ENCODE data around the gene NDUFAF2. TPM values are rescaled to one million over a fixed set of nuclear protein-coding genes. Genes with fewer than 3 reads are reported as not detected.
"Not testable (repeated sequence)": the region's sequence is repeated elsewhere in the genome, so short reads cannot be mapped to it uniquely, and the experiment has no call there.

The NDUFAF2 gene
- total RNA-seq, 2 donors from 2014 or later = 26.0 to 32.9 TPM

DNA sequence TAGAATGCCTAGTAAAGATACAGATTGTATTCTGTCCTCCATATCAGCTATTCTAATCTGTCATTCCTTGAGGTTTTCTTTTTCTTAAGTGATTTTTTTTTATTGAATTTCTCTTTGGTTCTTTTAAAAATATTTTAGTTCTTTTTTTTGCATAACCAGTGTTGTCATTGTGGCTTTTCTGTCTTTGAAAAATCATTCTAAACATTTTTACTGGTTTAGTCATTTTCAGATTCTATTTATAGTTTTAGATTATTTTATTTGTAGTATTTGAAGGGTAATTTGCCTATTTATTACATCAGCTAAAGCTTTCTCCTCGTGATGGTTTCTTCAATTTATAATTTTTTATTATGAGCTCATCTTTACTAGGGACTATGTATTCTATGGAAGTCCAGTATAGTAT is 78.1 kb downstream of the NDUFAF2 start:
- H3K27ac ChIP-seq = peak overlapping the region in 1 of 2 donors; percentile 85
- no peaks in the 10 kb centered on the region for H3K36me3 ChIP-seq
- H3K4me1 ChIP-seq (ENCODE audit: control insufficient read depth in 1 of 2, low read depth in 2 of 2) = peaks cover 31 to 32% of the 10 kb centered on the region in 2 donors
- TF ChIP-seq, protein P1, sequence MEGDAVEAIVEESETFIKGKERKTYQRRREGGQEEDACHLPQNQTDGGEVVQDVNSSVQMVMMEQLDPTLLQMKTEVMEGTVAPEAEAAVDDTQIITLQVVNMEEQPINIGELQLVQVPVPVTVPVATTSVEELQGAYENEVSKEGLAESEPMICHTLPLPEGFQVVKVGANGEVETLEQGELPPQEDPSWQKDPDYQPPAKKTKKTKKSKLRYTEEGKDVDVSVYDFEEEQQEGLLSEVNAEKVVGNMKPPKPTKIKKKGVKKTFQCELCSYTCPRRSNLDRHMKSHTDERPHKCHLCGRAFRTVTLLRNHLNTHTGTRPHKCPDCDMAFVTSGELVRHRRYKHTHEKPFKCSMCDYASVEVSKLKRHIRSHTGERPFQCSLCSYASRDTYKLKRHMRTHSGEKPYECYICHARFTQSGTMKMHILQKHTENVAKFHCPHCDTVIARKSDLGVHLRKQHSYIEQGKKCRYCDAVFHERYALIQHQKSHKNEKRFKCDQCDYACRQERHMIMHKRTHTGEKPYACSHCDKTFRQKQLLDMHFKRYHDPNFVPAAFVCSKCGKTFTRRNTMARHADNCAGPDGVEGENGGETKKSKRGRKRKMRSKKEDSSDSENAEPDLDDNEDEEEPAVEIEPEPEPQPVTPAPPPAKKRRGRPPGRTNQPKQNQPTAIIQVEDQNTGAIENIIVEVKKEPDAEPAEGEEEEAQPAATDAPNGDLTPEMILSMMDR (IDR thresholded peaks at IDR 0.05) = no peak
- H3K4me3 ChIP-seq = no peak overlapping the region
- ATAC-seq (ENCODE audit: insufficient number of reproducible peaks, low FRiP score, low read depth) = no peak
- H3K27me3 ChIP-seq (replicated peaks; ENCODE audit: insufficient read depth) = no peaks in the 10 kb centered on the region
- no peaks in the 10 kb centered on the region for H3K9me3 ChIP-seq
- DNase-seq (ENCODE audit: low spot score) = no peak

DNA sequence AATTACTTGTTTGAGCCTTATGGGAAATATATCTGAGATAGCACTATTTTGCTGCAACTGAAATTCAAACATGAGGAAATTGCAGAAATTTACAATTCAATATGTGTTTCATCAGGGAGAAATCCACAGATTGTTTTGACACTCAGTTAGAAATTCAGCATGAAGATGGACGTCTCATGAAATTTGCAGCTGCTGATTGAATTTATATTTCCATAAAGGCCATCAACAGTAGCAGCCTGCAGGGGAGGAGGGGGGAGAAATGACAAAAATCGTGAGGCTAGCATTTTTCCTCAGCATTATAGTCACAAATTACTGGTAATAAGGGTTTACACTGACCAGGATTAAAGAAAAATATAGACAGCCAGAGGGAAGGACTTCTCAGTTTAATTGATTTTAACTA is 81.0 kb downstream of the NDUFAF2 start:
- H3K27ac ChIP-seq = no peak overlapping the region
- TF ChIP-seq, protein P1 (IDR thresholded peaks at IDR 0.05) = no peak
- no peaks in the 10 kb centered on the region for H3K9me3 ChIP-seq
- H3K36me3 ChIP-seq = no peaks in the 10 kb centered on the region
- ATAC-seq (ENCODE audit: insufficient number of reproducible peaks, low FRiP score, low read depth) (no peak), DNase-seq (ENCODE audit: low spot score) (no peak)
- no peaks in the 10 kb centered on the region for H3K27me3 ChIP-seq (replicated peaks; ENCODE audit: insufficient read depth)
- H3K4me3 ChIP-seq = no peak overlapping the region
- H3K4me1 ChIP-seq (ENCODE audit: control insufficient read depth in 1 of 2, low read depth in 2 of 2) = peaks cover 40 to 55% of the 10 kb centered on the region in 2 donors

DNA sequence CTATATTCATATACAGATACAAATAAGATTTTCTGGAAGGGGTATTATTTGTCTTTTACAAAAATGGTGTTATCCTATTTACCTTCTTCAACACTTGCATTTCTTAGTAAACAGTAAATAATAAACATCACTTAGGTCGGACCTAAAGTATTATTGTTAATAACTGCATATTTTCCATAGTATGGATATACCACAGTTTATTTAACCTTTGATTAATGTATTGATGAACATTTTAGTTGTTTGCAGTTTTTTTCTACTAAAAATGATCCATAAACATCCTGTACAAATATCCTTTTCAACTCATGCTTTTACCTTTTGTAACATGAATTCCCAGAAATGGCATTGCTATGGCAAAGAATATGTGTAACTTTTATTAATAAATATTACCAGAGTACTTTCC is 83.4 kb downstream of the NDUFAF2 start:
- Histone ChIP-seq H3K4me1 (ENCODE audit: control insufficient read depth in 1 of 2, low read depth in 2 of 2) (peaks cover 27 to 43% of the 10 kb centered on the region in 2 donors), H3K27ac (no peak overlapping the region), H3K36me3 (no peaks in the 10 kb centered on the region), H3K9me3 (no peaks in the 10 kb centered on the region), H3K4me3 (no peak overlapping the region), H3K27me3 (replicated peaks; ENCODE audit: insufficient read depth) (no peaks in the 10 kb centered on the region)
- no peak for DNase-seq (ENCODE audit: low spot score)
- ATAC-seq (ENCODE audit: insufficient number of reproducible peaks, low FRiP score, low read depth) = no peak
- TF ChIP-seq, protein P1 (IDR thresholded peaks at IDR 0.05) = no peak

DNA sequence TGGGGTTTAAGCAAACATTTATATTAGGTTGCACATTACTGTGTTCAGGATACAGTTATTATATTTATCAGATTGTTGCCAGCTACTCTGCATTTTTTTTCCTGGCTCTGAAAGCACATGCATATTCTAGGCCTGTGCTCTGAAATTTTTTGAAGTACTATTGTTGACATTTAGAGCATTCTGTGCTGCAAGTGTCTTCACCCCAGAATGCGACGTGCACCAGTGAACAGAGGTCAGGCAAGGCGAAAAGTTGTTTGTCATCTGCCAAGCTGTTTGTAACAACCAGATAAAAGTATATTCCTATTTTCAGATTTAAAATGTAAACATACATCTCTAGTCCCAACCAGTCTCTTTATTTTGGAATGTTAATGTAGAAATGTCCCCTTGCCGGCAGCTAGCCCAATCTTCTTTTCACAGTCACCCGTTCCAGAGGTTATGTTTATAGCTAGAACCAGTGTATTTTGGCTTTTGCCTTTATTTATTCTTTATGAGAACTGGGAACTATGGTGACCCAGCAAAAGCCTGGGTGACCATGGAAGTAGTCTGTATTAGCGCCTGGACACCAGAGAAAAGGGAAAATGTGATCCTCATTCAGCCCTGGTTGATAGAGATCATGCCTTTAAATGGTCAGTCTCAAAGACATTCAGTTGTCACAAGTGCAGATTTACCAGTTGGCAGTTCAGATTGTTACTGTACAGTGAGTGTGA is 84.6 kb downstream of the NDUFAF2 start:
- Histone ChIP-seq H3K36me3 (no peaks in the 10 kb centered on the region), H3K27ac (peak overlapping the region; percentile 3 to 55), H3K4me1 (ENCODE audit: control insufficient read depth in 1 of 2, low read depth in 2 of 2) (peaks cover 15 to 39% of the 10 kb centered on the region in 2 donors), H3K27me3 (replicated peaks; ENCODE audit: insufficient read depth) (no peaks in the 10 kb centered on the region), H3K9me3 (no peaks in the 10 kb centered on the region), H3K4me3 (peak overlapping the region; percentile 31)
- DNase-seq (ENCODE audit: low spot score) (no peak), ATAC-seq (ENCODE audit: insufficient number of reproducible peaks, low FRiP score, low read depth) (no peak)
- TF ChIP-seq, protein P1 (IDR thresholded peaks at IDR 0.05) = no peak

DNA sequence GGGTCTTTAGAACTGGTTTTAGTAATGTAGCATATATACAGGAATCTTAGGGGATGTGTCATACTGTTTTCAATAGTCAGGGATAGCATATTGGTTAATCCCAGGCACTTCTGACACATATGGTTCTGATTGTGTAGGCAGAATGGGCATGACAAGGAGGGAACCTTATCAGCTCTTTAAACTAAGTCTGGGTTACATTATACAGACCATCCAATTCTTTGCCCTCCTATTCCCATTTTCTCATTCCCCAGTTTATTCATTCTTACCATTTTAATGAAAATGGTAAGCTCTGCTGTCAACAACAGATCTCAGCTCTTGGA is 85.1 kb downstream of the NDUFAF2 start:
- TF ChIP-seq, protein P1 (IDR thresholded peaks at IDR 0.05) = no peak
- DNase-seq (ENCODE audit: low spot score) = no peak
- Histone ChIP-seq H3K36me3 (no peaks in the 10 kb centered on the region), H3K4me1 (ENCODE audit: control insufficient read depth in 1 of 2, low read depth in 2 of 2) (peaks cover 10 to 39% of the 10 kb centered on the region in 2 donors), H3K27ac (peak overlapping the region; percentile 3 to 55), H3K27me3 (replicated peaks; ENCODE audit: insufficient read depth) (no peaks in the 10 kb centered on the region), H3K4me3 (peak overlapping the region; percentile 31), H3K9me3 (no peaks in the 10 kb centered on the region)
- no peak for ATAC-seq (ENCODE audit: insufficient number of reproducible peaks, low FRiP score, low read depth)

DNA sequence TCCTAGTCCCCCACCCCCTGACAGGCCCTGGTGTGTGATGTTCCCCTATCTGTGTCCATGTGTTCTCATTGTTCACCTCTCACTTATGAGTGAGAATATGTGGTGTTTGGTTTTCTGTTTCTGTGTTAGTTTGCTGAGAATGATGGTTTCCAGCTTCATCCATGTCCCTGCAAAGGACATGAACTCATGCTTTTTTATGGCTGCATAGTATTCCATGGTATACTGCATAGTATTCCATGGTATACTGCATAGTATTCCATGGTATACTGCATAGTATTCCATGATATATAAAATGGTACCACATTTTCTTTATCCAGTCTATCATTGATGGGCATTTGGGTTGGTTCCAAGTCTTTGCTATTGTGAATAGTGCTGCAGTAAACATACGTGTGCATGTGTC is 86.3 kb downstream of the NDUFAF2 start:
- DNase-seq (ENCODE audit: low spot score); H3K36me3 ChIP-seq; H3K27me3 ChIP-seq (replicated peaks; ENCODE audit: insufficient read depth); ATAC-seq (ENCODE audit: insufficient number of reproducible peaks, low FRiP score, low read depth); H3K27ac ChIP-seq; H3K9me3 ChIP-seq; H3K4me3 ChIP-seq: not testable (repeated sequence)
- peaks cover 10 to 39% of the 10 kb centered on the region in 2 donors for H3K4me1 ChIP-seq (ENCODE audit: control insufficient read depth in 1 of 2, low read depth in 2 of 2)
